Forelimb muscle (tissue), 1 donor: ENCODE results near the gene FBXO11. TPM values are rescaled to one million over a fixed set of nuclear protein-coding genes. Genes with fewer than 3 reads are reported as not detected.
"Not testable (repeated sequence)": the region's sequence is repeated elsewhere in the genome, so short reads cannot be mapped to it uniquely, and the experiment has no call there.

Source experiments
- DNase-seq: peaks from one replicate; pipeline ENCODE4 v3.0.0-alpha.2; 2013; ENCODE audit warnings: low read depth
- polyA plus RNA-seq: library from polyadenylated mRNA; unstranded; fragments of 120-200 nt; gene quantifications from one replicate; pipeline ENCODE4 v1.2.1, GENCODE V29; 2013; ENCODE audit not compliant: insufficient read length

FBXO11 gene
- 47.7 TPM for polyA plus RNA-seq

GRCh38 chr2:47906157-47907038, at the start of gene FBXO11:
Gene FBXO11, minus strand, starts transcription at chr2:47906498. Its CDS starts 778 bp downstream, at chr2:47905720.
- DNase-seq = peak; percentile 94

- DNase-seq = peak; percentile 43
These were observed 44.3 kb upstream of the FBXO11 start for GRCh38 chr2:47950340-47951301.

GRCh38 chr2:47946593-47946992, 40.3 kb upstream of the FBXO11 start:
- peak; percentile 24 for DNase-seq

- DNase-seq = no peak
These were observed 38.9 kb upstream of the FBXO11 start for GRCh38 chr2:47945046-47945781.

DNA sequence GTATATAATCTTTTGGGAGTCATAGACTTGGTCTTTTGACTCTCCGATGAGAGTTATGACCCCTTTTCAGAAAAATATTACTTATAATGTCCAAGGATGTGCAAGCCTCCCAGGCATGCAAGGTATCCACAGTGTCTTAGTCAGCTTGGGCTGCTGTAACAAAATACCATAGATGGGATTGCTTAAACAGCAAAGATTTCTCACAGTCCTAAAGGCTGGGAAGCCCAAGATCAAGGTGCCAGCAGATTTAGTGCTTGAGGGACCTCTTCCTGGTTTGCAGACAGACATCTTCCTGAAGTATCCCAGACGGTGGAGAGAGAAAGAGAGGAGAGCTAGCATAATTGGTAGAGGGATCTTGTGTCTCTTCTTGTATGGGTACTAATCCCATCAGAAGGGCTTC, 35.6 kb upstream of the FBXO11 start:
- no peak for DNase-seq

- no peak for DNase-seq
These were observed 31.4 kb upstream of the FBXO11 start for GRCh38 chr2:47937677-47938076.

DNA sequence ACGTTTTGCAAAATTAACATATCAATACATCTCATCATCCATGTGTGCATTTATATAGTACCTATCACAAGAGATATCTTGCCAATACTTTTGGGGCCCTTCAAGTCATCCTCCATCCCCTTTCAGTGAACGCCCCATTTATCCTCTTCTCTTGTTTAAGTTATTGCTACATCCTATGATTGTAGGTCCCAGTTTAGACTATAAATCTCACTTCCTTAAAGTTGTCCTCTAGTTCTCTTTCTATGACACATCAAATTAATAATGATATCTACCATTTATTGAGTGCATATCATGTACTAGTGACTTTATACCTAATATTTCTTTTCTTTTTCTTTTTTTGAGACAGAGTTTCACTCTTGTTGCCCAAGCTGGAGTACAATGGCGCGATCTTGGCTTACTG, 28.8 kb upstream of the FBXO11 start:
- no peak for DNase-seq

GRCh38 chr2:47918043-47918442, 11.7 kb upstream of the FBXO11 start:
- no peak for DNase-seq

GRCh38 chr2:47917276-47917961, 11.1 kb upstream of the FBXO11 start:
- DNase-seq = no peak

- no peak for DNase-seq
These were observed 10.1 kb upstream of the FBXO11 start for GRCh38 chr2:47916412-47916811.

DNA sequence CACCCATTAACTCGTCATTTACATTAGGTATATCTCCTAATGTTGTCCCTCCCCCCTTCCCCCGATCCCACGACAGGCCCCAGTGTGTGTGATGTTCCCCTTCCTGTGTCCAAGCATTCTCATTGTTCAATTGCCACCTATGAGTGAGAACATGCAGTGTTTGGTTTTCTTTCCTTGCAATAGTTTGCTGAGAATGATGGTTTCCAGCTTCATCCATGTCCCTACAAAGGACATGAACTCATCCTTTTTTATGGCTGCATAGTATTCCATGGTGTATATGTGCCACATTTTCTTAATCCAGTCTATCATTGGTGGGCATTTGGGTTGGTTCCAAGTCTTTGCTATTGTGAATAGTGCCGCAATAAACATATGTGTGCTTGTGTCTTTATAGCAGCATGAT, 4.4 kb upstream of the FBXO11 start:
- not testable (repeated sequence) for DNase-seq

DNA sequence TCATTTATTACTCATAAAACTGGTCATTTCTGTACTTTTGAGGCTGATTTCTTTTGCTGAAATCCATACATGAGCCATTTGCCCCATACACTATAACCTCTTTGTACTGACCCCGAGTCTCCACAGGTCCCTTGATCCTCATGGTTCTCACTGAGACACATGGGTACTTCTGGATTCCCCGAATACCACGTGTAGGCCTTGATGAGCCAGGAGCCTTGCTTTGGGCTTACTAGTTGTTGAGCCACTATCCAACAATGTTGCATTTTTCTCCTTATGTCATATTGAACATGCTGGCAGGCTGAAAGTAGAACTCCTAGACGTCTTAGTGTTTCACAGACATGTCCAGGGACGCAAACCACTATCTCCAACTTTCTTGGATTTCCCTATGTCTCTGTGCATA, 2.4 kb upstream of the FBXO11 start:
- DNase-seq = no peak

DNA sequence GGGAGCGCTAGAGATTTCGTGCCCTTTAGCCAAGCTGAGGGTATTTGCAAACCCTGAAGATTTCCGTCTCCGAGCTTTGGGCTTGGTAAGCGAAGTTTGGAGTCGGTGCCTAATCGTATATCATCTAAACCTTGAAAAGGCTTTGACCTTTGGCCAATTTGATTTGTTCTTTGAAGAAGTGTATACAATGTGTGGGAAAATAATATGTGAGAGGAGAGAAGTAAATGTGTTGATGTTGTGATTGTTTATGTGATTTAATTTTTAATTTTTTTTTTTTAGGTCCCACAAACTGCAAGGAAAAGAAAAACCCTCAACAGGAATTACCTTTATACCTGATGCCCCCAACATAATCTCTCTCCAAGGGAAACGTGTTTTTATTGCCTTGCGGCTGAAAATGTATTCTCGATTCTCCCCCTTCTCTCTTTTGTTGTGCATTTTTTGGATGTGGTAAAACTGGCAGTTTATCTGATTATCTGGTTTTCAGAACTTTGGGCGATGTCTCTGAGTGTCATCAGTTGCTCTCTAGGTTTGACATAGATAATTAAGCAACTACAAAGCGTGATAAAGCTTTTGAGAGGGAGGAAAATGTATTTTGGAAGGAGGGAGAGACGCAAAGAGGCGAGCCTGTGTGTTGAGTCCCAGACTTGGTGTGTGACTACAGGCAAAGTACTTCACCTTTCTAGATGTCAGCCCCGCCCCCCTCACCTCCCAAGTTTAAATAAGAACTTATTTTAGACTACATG, 912 bp upstream of the FBXO11 start:
- no peak for DNase-seq

GRCh38 chr2:47905386-47906156, 727 bp downstream of the FBXO11 start:
- DNase-seq = no peak

DNA sequence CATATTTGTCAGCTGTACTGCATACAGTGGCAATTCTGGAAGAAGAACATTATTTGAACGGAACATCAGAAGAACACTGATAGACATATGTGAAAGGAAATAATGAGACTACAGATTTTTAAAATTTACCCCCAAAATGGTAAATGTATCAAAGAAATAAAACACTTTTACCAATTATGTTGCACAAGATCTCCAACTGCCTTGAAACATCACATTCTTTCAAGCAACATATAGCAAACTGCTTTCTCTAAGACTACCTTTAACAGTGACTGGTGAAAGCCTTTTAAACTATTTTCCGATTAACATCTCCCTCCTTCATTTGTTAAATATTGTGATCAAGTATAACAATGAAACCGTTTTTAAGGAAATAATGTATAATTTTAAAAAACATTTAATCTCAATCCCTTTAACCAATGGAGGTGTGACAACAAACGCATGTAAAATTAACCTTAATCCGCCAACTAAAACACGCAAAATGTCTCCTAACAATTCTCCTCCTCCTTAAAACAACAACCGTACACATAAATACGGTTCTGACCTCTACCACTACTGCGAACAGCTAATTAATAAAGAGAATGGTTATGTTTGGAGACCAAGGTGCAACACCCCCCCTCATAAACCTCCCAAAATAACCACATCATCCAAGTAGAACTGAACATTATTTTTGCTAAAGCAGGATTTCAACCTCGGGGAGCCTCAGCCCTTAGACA, 2.4 kb downstream of the FBXO11 start:
- no peak for DNase-seq

DNA sequence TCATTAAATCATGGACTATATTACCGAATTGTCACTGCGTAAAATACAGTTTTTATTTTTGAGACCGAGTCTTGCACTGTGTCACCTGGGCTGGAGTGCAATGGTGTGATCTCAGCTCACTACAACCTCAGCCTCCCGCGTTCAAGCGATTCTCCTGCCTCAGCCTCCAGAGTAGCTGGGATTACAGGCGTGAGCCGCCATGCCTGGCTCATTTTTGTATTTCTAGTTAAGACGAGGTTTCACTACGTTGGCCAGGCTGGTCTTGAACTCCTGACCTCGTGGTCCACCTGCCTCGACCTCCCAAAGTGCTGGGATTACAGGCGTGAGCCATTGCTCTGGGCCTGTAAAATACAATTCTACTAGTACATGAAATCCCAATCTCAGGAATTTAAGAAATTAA, 4.4 kb downstream of the FBXO11 start:
- not testable (repeated sequence) for DNase-seq

DNA sequence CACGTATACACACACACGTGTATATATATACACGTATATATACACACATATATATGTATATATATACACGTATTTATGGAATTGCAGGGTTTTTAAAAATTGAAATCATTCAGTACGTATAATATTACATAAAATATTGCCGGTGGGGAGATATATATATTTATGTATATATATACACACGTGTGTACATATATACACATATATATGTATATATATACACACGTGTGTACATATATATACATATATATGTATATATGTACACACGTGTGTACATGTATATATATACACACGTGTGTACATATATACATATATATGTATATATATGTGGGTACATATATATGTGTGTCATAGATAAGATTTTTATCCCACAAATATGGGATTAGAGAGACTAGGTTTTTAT, 5.4 kb downstream of the FBXO11 start:
- DNase-seq = no peak

DNA sequence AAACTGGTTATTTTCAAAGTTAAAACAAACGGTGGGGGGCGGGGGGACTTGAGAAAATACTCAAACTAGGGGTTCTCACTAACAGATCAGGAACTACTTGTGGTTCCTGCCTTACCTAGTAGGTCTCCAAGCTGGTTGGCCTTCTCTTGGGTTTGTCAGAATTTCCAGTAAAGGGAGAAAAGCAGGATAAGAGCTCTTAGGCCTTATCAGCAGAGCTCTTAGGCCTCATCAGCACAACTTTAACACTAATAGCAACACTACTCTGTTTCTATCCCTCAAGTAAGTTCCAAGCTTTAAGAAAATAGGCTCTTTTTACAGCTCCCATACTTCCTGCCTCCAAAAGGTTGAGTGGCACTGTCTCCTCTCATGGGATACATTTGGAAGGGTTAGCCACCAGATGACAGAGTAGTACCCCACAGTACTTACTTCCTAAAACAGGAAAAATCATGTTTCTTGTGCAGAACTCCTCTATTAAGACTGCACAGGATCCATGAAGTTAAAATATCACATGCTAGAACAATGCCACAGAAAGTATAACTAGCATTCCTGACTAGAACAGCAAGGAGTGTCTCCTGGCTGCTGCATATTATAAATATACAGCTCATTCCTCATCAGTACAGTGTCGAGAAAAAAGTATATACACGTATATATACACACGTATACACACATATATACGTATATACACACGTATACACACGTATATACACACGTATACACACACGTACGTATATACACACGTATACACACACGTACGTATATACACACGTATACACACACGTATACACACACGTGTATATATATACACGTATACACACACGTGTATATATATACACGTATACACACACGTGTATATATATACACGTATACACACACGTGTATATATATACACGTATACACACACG, 6.1 kb downstream of the FBXO11 start:
- no peak for DNase-seq
